SK-N-SH (cell line): ENCODE data around the gene TM9SF3. TPM values are rescaled to one million over a fixed set of nuclear protein-coding genes. Genes with fewer than 3 reads are reported as not detected.

Experiments
- CTCF ChIA-PET: fragments of 300-600, 350-600 bp; formaldehyde crosslinking; extraction: SDS; loops from one replicate; lab custom pipeline; 2021; lab: Yijun Ruan, JAX
- POLR2A ChIA-PET: fragments of 350-600 bp; sonication (Branson Sonifier 250); formaldehyde crosslinking; extraction: SDS; loops from one replicate; lab custom pipeline; 2020; ENCODE audit warnings: antibody characterized with exemption, inconsistent platforms; lab: Yijun Ruan, JAX
- DNase-seq: peaks from one replicate; pipeline ENCODE4 v3.0.0; 2012
- H2AFZ ChIP-seq: fragments of 200-600 bp; sonication (generic); 2 replicates; pipeline ENCODE4 v1.8.1; 2016; ENCODE audit warnings: antibody characterized with exemption, mild to moderate bottlenecking, low read depth
- H3F3A ChIP-seq: fragments of 200-600 bp; sonication (generic); replicated peaks from 2 replicates; pipeline ENCODE3; 2016; ENCODE audit warnings: antibody characterized with exemption, mild to moderate bottlenecking; ENCODE audit not compliant: insufficient read depth
- H3K27ac ChIP-seq, 2 experiments: fragments of 200-500 bp in 1 of 2; fragments of 200-600 bp in 1 of 2; sonication (Bioruptor generic) in 1 of 2; sonication (generic), shearing (Covaris generic) in 1 of 2; 2 replicates each; pipeline versions ENCODE4 v1.5.1 to v1.6.1; 2014 to 2016; ENCODE audit warnings: low read depth in 2 of 2, inconsistent platforms in 1 of 2, low read length in 1 of 2, mild to moderate bottlenecking in 1 of 2, mixed read lengths in 1 of 2
- H3K27me3 ChIP-seq: fragments of 200-600 bp; sonication (generic), shearing (Covaris generic); 2 replicates; pipeline ENCODE4 v1.6.1; 2016; ENCODE audit warnings: mixed run types; ENCODE audit not compliant: insufficient read depth
- H3K36me3 ChIP-seq, 2 experiments: fragments of 200-500 bp in 1 of 2; fragments of 200-600 bp in 1 of 2; sonication (Bioruptor generic) in 1 of 2; sonication (generic) in 1 of 2; replicated peaks in 1 of 2; 2 replicates each; pipeline versions ENCODE3 to v1.5.1; 2014 to 2016; ENCODE audit warnings: low read length in 1 of 2, mild to moderate bottlenecking in 1 of 2; ENCODE audit not compliant: insufficient read depth in 2 of 2, control insufficient read depth in 1 of 2
- H3K4me1 ChIP-seq, 2 experiments: fragments of 200-500 bp in 1 of 2; fragments of 200-600 bp in 1 of 2; sonication (Bioruptor generic) in 1 of 2; sonication (generic), shearing (Covaris generic) in 1 of 2; 2 replicates each; pipeline versions ENCODE4 v1.5.1 to v1.6.1; 2014 to 2016; ENCODE audit warnings: low read depth in 1 of 2, low read length in 1 of 2, mixed run types in 1 of 2; ENCODE audit not compliant: insufficient read depth in 2 of 2, control insufficient read depth in 1 of 2
- H3K4me2 ChIP-seq: fragments of 200-600 bp; sonication (generic), shearing (Covaris generic); 2 replicates; pipeline ENCODE4 v1.6.1; 2017; ENCODE audit warnings: mixed run types
- H3K4me3 ChIP-seq, 2 experiments: fragments of 200-500 bp in 1 of 2; fragments of 200-600 bp in 1 of 2; sonication (Bioruptor generic) in 1 of 2; sonication (generic), shearing (Covaris generic) in 1 of 2; 2 replicates each; pipeline versions ENCODE4 v1.5.1 to v1.8.1; 2014 to 2016; ENCODE audit warnings: low read depth in 2 of 2, inconsistent platforms in 1 of 2, low read length in 1 of 2, mild to moderate bottlenecking in 1 of 2, mixed read lengths in 1 of 2, moderate library complexity in 1 of 2
- H3K79me2 ChIP-seq: fragments of 200-600 bp; sonication (generic); 2 replicates; pipeline ENCODE4 v1.8.1; 2017; ENCODE audit warnings: mild to moderate bottlenecking; ENCODE audit not compliant: insufficient read depth
- H3K9ac ChIP-seq: fragments of 200-600 bp; sonication (generic); 2 replicates; pipeline ENCODE4 v1.6.1; 2017; ENCODE audit warnings: mixed run types
- H3K9me2 ChIP-seq: fragments of 200-600 bp; sonication (generic); 2 replicates; pipeline ENCODE4 v1.6.1; 2017; ENCODE audit warnings: mixed run types
- H3K9me3 ChIP-seq: fragments of 200-600 bp; sonication (generic); 2 replicates; pipeline ENCODE4 v1.6.1; 2017; ENCODE audit warnings: mixed run types, mild to moderate bottlenecking, moderate library complexity
- H4K20me1 ChIP-seq: fragments of 200-600 bp; sonication (generic); 2 replicates; pipeline ENCODE4 v1.6.1; 2017; ENCODE audit warnings: mild to moderate bottlenecking, mixed run types; ENCODE audit not compliant: insufficient read depth
- CHD2 ChIP-seq: fragments of 150-350 bp; IDR thresholded peaks from 2 replicates; pipeline ENCODE4 v1.6.1; 2018; ENCODE audit warnings: low read length; ENCODE audit not compliant: partially characterized antibody
- CTCF ChIP-seq: fragments of 200-600 bp; sonication (generic); IDR thresholded peaks from 2 replicates; pipeline ENCODE4 v1.6.1; 2017; ENCODE audit warnings: antibody characterized with exemption, mild to moderate bottlenecking, moderate library complexity
- ELF1 ChIP-seq: IDR thresholded peaks from 2 replicates; pipeline ENCODE4 v1.4.0; 2012
- EP300 ChIP-seq, 2 experiments: IDR thresholded peaks; 2 replicates each; pipeline versions ENCODE4 v1.4.0 to v1.6.1; 2012; ENCODE audit warnings: borderline replicate concordance in 1 of 2, low read depth in 1 of 2, low read length in 1 of 2
- FOXJ3 ChIP-seq: sonication (generic); formaldehyde crosslinking; IDR thresholded peaks from 2 replicates; pipeline ENCODE4 v1.5.1; 2020; ENCODE audit warnings: mild to moderate bottlenecking, missing genetic modification reagents
- GABPA ChIP-seq: IDR thresholded peaks from 2 replicates; pipeline ENCODE4 v1.4.0; 2012; ENCODE audit warnings: low read depth, mild to moderate bottlenecking
- IRF3 ChIP-seq: fragments of 150-350 bp; IDR thresholded peaks from 2 replicates; pipeline ENCODE4 v1.6.1; 2016; ENCODE audit warnings: mild to moderate bottlenecking, low read depth, low read length
- NFIC ChIP-seq: IDR thresholded peaks from 2 replicates; pipeline ENCODE4 v1.4.0; 2012; ENCODE audit warnings: borderline replicate concordance
- POLR2AphosphoS5 ChIP-seq: IDR thresholded peaks from 2 replicates; pipeline ENCODE4 v1.6.1; 2012; ENCODE audit warnings: low read depth, low read length
- RCOR1 ChIP-seq: fragments of 150-350 bp; IDR thresholded peaks from 2 replicates; pipeline ENCODE4 v1.6.1; 2017; ENCODE audit warnings: antibody characterized with exemption, low read length
- RFX5 ChIP-seq: IDR thresholded peaks from 2 replicates; pipeline ENCODE4 v1.6.1; 2012; ENCODE audit warnings: mild to moderate bottlenecking, improper control_type of control experiment, low read length
- RXRA ChIP-seq: IDR thresholded peaks from 2 replicates; pipeline ENCODE4 v1.4.0; 2012; ENCODE audit warnings: low read depth, mild to moderate bottlenecking, borderline replicate concordance
- TAF1 ChIP-seq: IDR thresholded peaks from 2 replicates; pipeline ENCODE4 v1.6.1; 2012; ENCODE audit warnings: low read depth, mild to moderate bottlenecking, low read length, moderate library complexity, borderline replicate concordance
- TCF12 ChIP-seq: IDR thresholded peaks from 2 replicates; pipeline ENCODE4 v1.4.0; 2012
- TEAD4 ChIP-seq: IDR thresholded peaks from 2 replicates; pipeline ENCODE4 v1.4.0; 2012; ENCODE audit warnings: mild to moderate bottlenecking, borderline replicate concordance; ENCODE audit not compliant: insufficient read depth
- YY1 ChIP-seq: IDR thresholded peaks from 2 replicates; pipeline ENCODE4 v1.4.0; 2012; ENCODE audit warnings: low read depth, mild to moderate bottlenecking
- ZBTB33 ChIP-seq: IDR thresholded peaks from 2 replicates; pipeline ENCODE4 v1.4.0; 2012; ENCODE audit warnings: low read depth, borderline replicate concordance
- WGBS: methylation state at CpG from one replicate; pipeline ENCODE4 v1.1.6; 2017; ENCODE audit warnings: low lambda C conversion rate; 5-methylcytosine and 5-hydroxymethylcytosine counted together
- polyA plus RNA-seq, 3 experiments: library from polyadenylated mRNA; depleted of rRNA; stranded (reverse); fragments of >200 nt; gene quantifications; 2 replicates each; pipeline ENCODE4 v1.2.3, GENCODE V29; 2012
- TF ChIP-seq, protein P1 (sequence below): IDR thresholded peaks from 2 replicates; pipeline ENCODE4 v1.6.1; 2012; ENCODE audit warnings: mild to moderate bottlenecking, low read depth, low read length, moderate library complexity
- TF ChIP-seq, protein P2 (sequence below): IDR thresholded peaks from 2 replicates; pipeline ENCODE4 v1.4.0; 2012; ENCODE audit warnings: low read depth, borderline replicate concordance

TM9SF3 gene
- polyA plus RNA-seq, 1 of the 3 experiments (the other 2 are of a cell fraction), result 24.9 TPM

DNA sequence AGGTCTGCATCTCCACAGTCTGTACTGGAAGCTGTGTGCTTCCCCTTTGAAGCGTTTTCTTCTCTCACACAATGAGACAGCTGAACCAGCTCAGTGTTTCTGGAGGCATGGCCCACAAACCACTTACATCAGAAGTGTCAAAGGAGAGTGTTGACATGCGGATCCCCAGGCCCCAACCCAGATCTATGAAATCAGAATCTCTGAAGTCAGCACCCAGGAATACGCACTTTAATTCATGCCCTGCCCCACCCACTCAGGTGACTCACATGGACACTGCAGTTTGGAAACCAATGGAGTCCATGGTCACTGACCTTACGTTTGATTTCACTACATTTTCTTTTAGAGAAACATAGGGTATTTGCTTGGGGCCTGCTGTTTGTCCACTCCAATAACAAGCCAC lies 92.1 kb downstream of the TM9SF3 start:
- POLR2A ChIA-PET, result no interaction called here

More for the DNA sequence above, 92.1 kb downstream of the TM9SF3 start:
- CTCF ChIA-PET, result interaction anchor here (1.0 kb wide), 1 partner anchor 119 kb away, joined by 3 read pairs; no protein-coding TSS in a partner anchor
- Histone ChIP-seq H3K9ac (no peak overlapping the region), H3K9me3 (no peaks in the 10 kb centered on the region), H2AFZ (no peak overlapping the region), H3K4me2 (no peak overlapping the region), H3K4me1 (no peaks in the 10 kb centered on the region), H3K36me3 (no peaks in the 10 kb centered on the region), H3K79me2 (no peaks in the 10 kb centered on the region), H3K27ac (no peak overlapping the region), H3K4me3 (no peak overlapping the region), H3K9me2 (no peaks in the 10 kb centered on the region), H3F3A (no peaks in the 10 kb centered on the region), H3K27me3 (no peaks in the 10 kb centered on the region), H4K20me1 (no peaks in the 10 kb centered on the region)
- DNase-seq, result no peak
- no peak for TF ChIP-seq POLR2AphosphoS5
- no peak for TF ChIP-seq ZBTB33
- no peak for TF ChIP-seq GABPA
- no peak for TF ChIP-seq TCF12
- TF ChIP-seq, protein P1, sequence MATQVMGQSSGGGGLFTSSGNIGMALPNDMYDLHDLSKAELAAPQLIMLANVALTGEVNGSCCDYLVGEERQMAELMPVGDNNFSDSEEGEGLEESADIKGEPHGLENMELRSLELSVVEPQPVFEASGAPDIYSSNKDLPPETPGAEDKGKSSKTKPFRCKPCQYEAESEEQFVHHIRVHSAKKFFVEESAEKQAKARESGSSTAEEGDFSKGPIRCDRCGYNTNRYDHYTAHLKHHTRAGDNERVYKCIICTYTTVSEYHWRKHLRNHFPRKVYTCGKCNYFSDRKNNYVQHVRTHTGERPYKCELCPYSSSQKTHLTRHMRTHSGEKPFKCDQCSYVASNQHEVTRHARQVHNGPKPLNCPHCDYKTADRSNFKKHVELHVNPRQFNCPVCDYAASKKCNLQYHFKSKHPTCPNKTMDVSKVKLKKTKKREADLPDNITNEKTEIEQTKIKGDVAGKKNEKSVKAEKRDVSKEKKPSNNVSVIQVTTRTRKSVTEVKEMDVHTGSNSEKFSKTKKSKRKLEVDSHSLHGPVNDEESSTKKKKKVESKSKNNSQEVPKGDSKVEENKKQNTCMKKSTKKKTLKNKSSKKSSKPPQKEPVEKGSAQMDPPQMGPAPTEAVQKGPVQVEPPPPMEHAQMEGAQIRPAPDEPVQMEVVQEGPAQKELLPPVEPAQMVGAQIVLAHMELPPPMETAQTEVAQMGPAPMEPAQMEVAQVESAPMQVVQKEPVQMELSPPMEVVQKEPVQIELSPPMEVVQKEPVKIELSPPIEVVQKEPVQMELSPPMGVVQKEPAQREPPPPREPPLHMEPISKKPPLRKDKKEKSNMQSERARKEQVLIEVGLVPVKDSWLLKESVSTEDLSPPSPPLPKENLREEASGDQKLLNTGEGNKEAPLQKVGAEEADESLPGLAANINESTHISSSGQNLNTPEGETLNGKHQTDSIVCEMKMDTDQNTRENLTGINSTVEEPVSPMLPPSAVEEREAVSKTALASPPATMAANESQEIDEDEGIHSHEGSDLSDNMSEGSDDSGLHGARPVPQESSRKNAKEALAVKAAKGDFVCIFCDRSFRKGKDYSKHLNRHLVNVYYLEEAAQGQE, result no peak
- TF ChIP-seq NFIC, result no peak
- no peak for TF ChIP-seq RXRA
- TF ChIP-seq, protein P2, sequence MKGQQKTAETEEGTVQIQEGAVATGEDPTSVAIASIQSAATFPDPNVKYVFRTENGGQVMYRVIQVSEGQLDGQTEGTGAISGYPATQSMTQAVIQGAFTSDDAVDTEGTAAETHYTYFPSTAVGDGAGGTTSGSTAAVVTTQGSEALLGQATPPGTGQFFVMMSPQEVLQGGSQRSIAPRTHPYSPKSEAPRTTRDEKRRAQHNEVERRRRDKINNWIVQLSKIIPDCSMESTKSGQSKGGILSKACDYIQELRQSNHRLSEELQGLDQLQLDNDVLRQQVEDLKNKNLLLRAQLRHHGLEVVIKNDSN, result no peak
- no peak for TF ChIP-seq EP300 (IDR thresholded peaks at IDR 0.05; ENCODE audit: borderline replicate concordance in 1 of 2, low read depth in 1 of 2, low read length in 1 of 2)
- no peak for TF ChIP-seq ELF1
- TF ChIP-seq TAF1, result no peak
- TF ChIP-seq RCOR1, result no peak
- no peak for TF ChIP-seq IRF3
- no peak for TF ChIP-seq YY1
- TF ChIP-seq CTCF, result no peak
- TF ChIP-seq RFX5, result no peak
- no peak for TF ChIP-seq FOXJ3 (CRISPR knock-in tag)
- TF ChIP-seq CHD2, result no peak
- TF ChIP-seq TEAD4, result no peak
- WGBS, result 28% methylated on average over 2 of the region's 4 CpGs
